K562 (cell line): ENCODE measurements around the gene CPT1B. TPM values are rescaled to one million over a fixed set of nuclear protein-coding genes. Genes with fewer than 3 reads are reported as not detected.

Experiments used
- ATAC-seq: fragments of 200-7000 bp; cut with Tn5 transposase; 3 replicates; pipeline ENCODE4 v1.9.1; 2020; ENCODE audit warnings: moderate library complexity
- BruUV-seq: library from RNA; stranded (reverse); fragments of 400-500 nt; replicated peaks from 2 replicates; lab custom pipeline; 2021; lab: Mats Ljungman, UMichigan
- CTCF ChIA-PET: fragments of 300-600 bp; formaldehyde crosslinking; extraction: SDS; loops from one replicate; lab custom pipeline; 2021; ENCODE audit warnings: low intra/inter-chr PET ratio; lab: Yijun Ruan, JAX
- POLR2A ChIA-PET: fragments of 300-600, 350-650 bp; sonication (Branson Sonifier 250); formaldehyde crosslinking; extraction: SDS; loops from one replicate; lab custom pipeline; 2021; ENCODE audit warnings: antibody characterized with exemption, inconsistent platforms; lab: Yijun Ruan, JAX
- DNase-seq, 4 experiments: peaks; one replicate each; pipeline versions ENCODE4 v3.0.0 to v3.0.0-alpha.2; 2011 to 2018; ENCODE audit warnings: low spot score in 3 of 4, mixed read lengths in 3 of 4; ENCODE audit errors: extremely low read depth in 1 of 4
- FAIRE-seq: peaks from 2 replicates; lab custom pipeline; 2011; peaks lifted over from hg19 to GRCh38; lab: Jason Lieb, UNC
- H2AFZ ChIP-seq: 2 replicates; pipeline ENCODE4 v1.6.0; 2011; ENCODE audit warnings: low read depth, low read length, control low read depth, inconsistent platforms
- H3K27ac ChIP-seq: fragments of 200-600 bp; 3 replicates; pipeline ENCODE4 v1.8.0; 2011; ENCODE audit warnings: low read depth, mild to moderate bottlenecking, control low read depth, inconsistent platforms, low read length, moderate library complexity, mixed read lengths; ENCODE audit errors: extremely low read depth
- H3K27me3 ChIP-seq, 2 experiments: fragments of 300-600 bp in 1 of 2; 2 replicates in 1 of 2; 3 replicates in 1 of 2; pipeline versions ENCODE4 v1.6.0 to v1.8.0; 2011; ENCODE audit warnings: inconsistent platforms in 2 of 2, low read length in 2 of 2, mild to moderate bottlenecking in 1 of 2, mixed read lengths in 1 of 2, moderate library complexity in 1 of 2; ENCODE audit not compliant: control insufficient read depth in 2 of 2, insufficient read depth in 2 of 2
- H3K36me3 ChIP-seq: fragments of 300-600 bp; 3 replicates; pipeline ENCODE4 v1.8.0; 2011; ENCODE audit warnings: mild to moderate bottlenecking, low read length, inconsistent platforms; ENCODE audit not compliant: control insufficient read depth, insufficient read depth
- H3K4me1 ChIP-seq, 2 experiments: fragments of 200-600 bp in 1 of 2; replicated peaks in 1 of 2; 2 replicates in 1 of 2; 3 replicates in 1 of 2; pipeline versions ENCODE4 v1.5.1 to v1.8.0; 2011; ENCODE audit warnings: inconsistent platforms in 2 of 2, low read length in 2 of 2, mild to moderate bottlenecking in 1 of 2, mixed read lengths in 1 of 2, moderate library complexity in 1 of 2; ENCODE audit not compliant: control insufficient read depth in 2 of 2, insufficient read depth in 2 of 2
- H3K4me2 ChIP-seq: 2 replicates; pipeline ENCODE4 v1.6.1; 2011; ENCODE audit warnings: low read length, control low read depth, inconsistent platforms, mixed read lengths; ENCODE audit not compliant: insufficient read depth
- H3K4me3 ChIP-seq: fragments of 200-600 bp; sonication (generic), shearing (Covaris generic); 2 replicates; pipeline ENCODE4 v1.5.1; 2016; ENCODE audit warnings: control low read depth, inconsistent platforms
- H3K79me2 ChIP-seq: fragments of 200-600 bp; 3 replicates; pipeline ENCODE4 v1.8.0; 2011; ENCODE audit warnings: low read length, inconsistent platforms; ENCODE audit not compliant: control insufficient read depth, insufficient read depth
- H3K9ac ChIP-seq, 2 experiments: 2 replicates each; pipeline versions ENCODE4 v1.6.0 to v1.6.1; 2011; ENCODE audit warnings: low read depth in 2 of 2, low read length in 2 of 2, control low read depth in 1 of 2, inconsistent platforms in 1 of 2, mild to moderate bottlenecking in 1 of 2, mixed read lengths in 1 of 2; ENCODE audit not compliant: insufficient read depth in 1 of 2
- H3K9me1 ChIP-seq: one replicate; pipeline ENCODE4 v1.6.0; 2011; ENCODE audit warnings: inconsistent platforms, mild to moderate bottlenecking, low read length, moderate library complexity; ENCODE audit not compliant: control insufficient read depth, insufficient read depth
- H3K9me3 ChIP-seq: replicated peaks from 2 replicates; pipeline ENCODE4 v1.5.1; 2011; ENCODE audit warnings: low read depth, low read length, inconsistent platforms; ENCODE audit not compliant: control insufficient read depth, insufficient read depth
- H4K20me1 ChIP-seq: replicated peaks from 2 replicates; pipeline ENCODE4 v1.6.1; 2011; ENCODE audit warnings: low read length, inconsistent platforms, mixed read lengths; ENCODE audit not compliant: control insufficient read depth, insufficient read depth
- BRD9 ChIP-seq: fragments of 450-650 bp; IDR thresholded peaks from 2 replicates; pipeline ENCODE4 v1.6.1; 2018; ENCODE audit warnings: low read depth; ENCODE audit not compliant: partially characterized antibody
- CAMTA2 ChIP-seq: fragments of 250-450 bp; sonication (Bioruptor Pico); conservative IDR thresholded peaks from 2 replicates; pipeline ENCODE4 v1.5.1; 2022
- CHD1 ChIP-seq: fragments of 200-600 bp; sonication (generic); IDR thresholded peaks from one replicate; pipeline ENCODE4 v1.6.1; 2012; ENCODE audit warnings: mild to moderate bottlenecking, moderate library complexity, low read length, inconsistent platforms
- CXXC5 ChIP-seq: fragments of 250-450 bp; sonication (Bioruptor Pico); IDR thresholded peaks from 2 replicates; pipeline ENCODE4 v1.8.0; 2022; ENCODE audit warnings: inconsistent platforms, mild to moderate bottlenecking, moderate library complexity
- ELF4 ChIP-seq: fragments of 450-650 bp; formaldehyde crosslinking; IDR thresholded peaks from 2 replicates; pipeline ENCODE4 v1.4.0; 2022; ENCODE audit warnings: missing genetic modification characterization
- GATAD2A ChIP-seq: fragments of 450-650 bp; IDR thresholded peaks from 2 replicates; pipeline ENCODE4 v1.6.1; 2017
- HDAC3 ChIP-seq: fragments of 450-650 bp; IDR thresholded peaks from 2 replicates; pipeline ENCODE4 v1.6.1; 2018; ENCODE audit warnings: borderline replicate concordance, mild to moderate bottlenecking, moderate library complexity; ENCODE audit not compliant: partially characterized antibody
- L3MBTL2 ChIP-seq: fragments of 450-650 bp; IDR thresholded peaks from 2 replicates; pipeline ENCODE4 v1.6.1; 2016; ENCODE audit warnings: mild to moderate bottlenecking, moderate library complexity
- MLLT1 ChIP-seq, 2 experiments: fragments of 450-650 bp; IDR thresholded peaks; 2 replicates each; pipeline ENCODE4 v1.6.1; 2016
- POLR2G ChIP-seq: fragments of 200-400 bp; formaldehyde crosslinking; IDR thresholded peaks from 2 replicates; pipeline ENCODE4 v1.6.1; 2017; ENCODE audit warnings: low read depth, mild to moderate bottlenecking, antibody characterized with exemption, low read length, moderate library complexity
- PURB ChIP-seq: sonication (generic); formaldehyde crosslinking; IDR thresholded peaks from 2 replicates; pipeline ENCODE4 v1.9.0; 2021; ENCODE audit warnings: low read depth, mild to moderate bottlenecking, missing genetic modification reagents
- RBFOX2 ChIP-seq: fragments of 200-400 bp; formaldehyde crosslinking; IDR thresholded peaks from 2 replicates; pipeline ENCODE4 v1.6.1; 2017; ENCODE audit warnings: low read depth, mild to moderate bottlenecking, low read length, moderate library complexity
- VEZF1 ChIP-seq: fragments of 200-800 bp; sonication (Bioruptor generic); IDR thresholded peaks from 2 replicates; pipeline ENCODE4 v1.6.1; 2017; ENCODE audit warnings: missing genetic modification characterization, missing compliant biosample characterization
- ZNF3 ChIP-seq: fragments of 250-450 bp; sonication (Bioruptor Pico); IDR thresholded peaks from 2 replicates; pipeline ENCODE4 v1.5.0; 2021; ENCODE audit warnings: mild to moderate bottlenecking, moderate library complexity
- ZNF717 ChIP-seq: fragments of 250-450 bp; sonication (Bioruptor Pico); IDR thresholded peaks from 2 replicates; pipeline ENCODE4 v1.5.0; 2021
- ZSCAN29 ChIP-seq: fragments of 450-650 bp; IDR thresholded peaks from 2 replicates; pipeline ENCODE4 v1.6.1; 2017
- WGBS: fragments of 100-300 bp; shearing (Covaris generic); methylation state at CpG from one replicate; pipeline ENCODE4 v1.1.6; 2016; ENCODE audit warnings: low coverage, mixed read lengths; ENCODE audit not compliant: insufficient coverage; ENCODE audit errors: missing lambda C conversion rate; 5-methylcytosine and 5-hydroxymethylcytosine counted together
- in situ Hi-C: fragments of 300-500 bp; cut with MboI; formaldehyde crosslinking; loops from 4 replicates; pipeline ENCODE4 v1.15.0; 2018; ENCODE audit warnings: inconsistent platforms, mixed read lengths
- intact Hi-C: fragments of 100-400 bp; cut with micrococcal nuclease; formaldehyde crosslinking; loops from 2 replicates; pipeline ENCODE4 v1.14.2; 2022
- polyA plus RNA-seq, 8 experiments: library from polyadenylated mRNA; depleted of rRNA in 4 of 8; stranded (reverse) in 5 of 8; unstranded in 3 of 8; fragments of >200 nt; fragmentation: Nextera tagmentation in 2 of 8; fragmentation: Illumina TruSeq in 1 of 8; extraction: Ambion mirVana in 2 of 8; extraction: Trizol in 1 of 8; gene quantifications; 2 replicates each; pipeline versions ENCODE4 v1.2.1 to v1.2.3, GENCODE V29; 2011 to 2014; ENCODE audit warnings: inconsistent platforms in 1 of 8, missing spikeins in 1 of 8
- total RNA-seq, 7 experiments: library from RNA; depleted of rRNA in 6 of 7; stranded (reverse); fragments of >200 nt in 6 of 7; fragmentation: Illumina TruSeq in 2 of 7; extraction: Trizol in 2 of 7; gene quantifications; 2 replicates each; pipeline versions ENCODE4 v1.2.1 to v1.2.3, GENCODE V29; 2011 to 2021; ENCODE audit warnings: low replicate concordance in 1 of 7

Gene CPT1B
- total and polyA plus RNA-seq, 9 of the 15 experiments (the other 6 are each of a cell fraction or from before 2014, with no cell fraction given): 0.35 to 6.1 (median 2.6) TPM

- TF ChIP-seq CXXC5 (CRISPR knock-in tag) (peak; percentile 47; the same call in 1 of the 2 replicates), VEZF1 (CRISPR knock-in tag) (peak; percentile 29), L3MBTL2 (peak; percentile 33; the same call in 1 of the 2 replicates)
These were observed 30.8 kb downstream of the CPT1B start (continued) for GRCh38 chr22:50547263-50547985.

DNA sequence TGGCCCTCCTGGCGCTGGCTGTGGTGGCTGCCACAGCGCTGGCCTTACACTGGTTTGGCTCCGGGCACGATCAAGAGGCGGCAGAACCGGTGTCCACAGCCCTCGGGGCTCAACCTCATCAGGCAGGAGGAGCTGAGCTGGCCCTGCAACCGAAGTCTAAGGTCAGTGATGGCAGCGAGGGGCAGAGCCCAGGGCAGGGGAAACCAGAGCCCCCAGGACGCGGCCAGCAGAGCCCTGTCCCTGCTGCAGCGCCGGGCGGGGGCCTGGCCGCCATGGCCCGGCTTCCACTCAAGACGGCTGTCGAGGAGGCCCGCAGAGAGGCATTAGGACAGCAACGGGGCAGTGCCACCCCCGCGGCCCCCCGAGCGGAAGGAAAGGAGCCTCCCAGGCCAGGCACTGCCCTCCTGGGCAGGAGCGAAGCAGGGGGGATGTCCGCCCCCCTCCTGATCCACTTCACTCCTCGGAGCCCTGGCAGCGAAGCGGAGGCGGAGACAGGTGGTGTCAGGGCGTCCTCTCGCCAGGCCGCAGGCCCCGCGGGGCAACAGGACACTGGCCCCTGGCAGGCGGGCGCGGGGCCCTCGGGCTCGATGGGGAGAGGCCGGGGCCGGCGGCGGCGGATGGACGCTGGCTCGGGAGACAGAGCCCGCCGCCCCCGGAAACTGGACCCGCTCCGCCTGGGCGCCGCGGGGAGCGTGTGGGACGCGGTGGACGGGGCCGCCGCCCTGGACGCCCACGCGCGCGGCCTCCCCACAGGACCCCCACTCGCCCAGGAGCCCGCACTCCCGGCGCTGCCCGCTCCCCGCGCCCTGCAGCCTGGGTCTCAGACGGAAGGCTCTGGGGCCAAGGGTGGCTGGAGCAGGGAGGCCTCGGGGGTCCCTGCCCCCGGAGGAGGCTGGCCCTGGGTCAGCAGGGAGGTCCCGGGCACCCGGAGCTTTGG lies 31.6 kb downstream of the CPT1B start:
- Histone ChIP-seq H3K4me3 (no peak overlapping the region), H3K4me2 (no peak overlapping the region), H2AFZ (no peak overlapping the region), H3K4me1 (peaks cover 0 to 38% of the 10 kb centered on the region in 2 experiments; a peak in 3 of 5 replicates), H3K36me3 (no peaks in the 10 kb centered on the region), H3K79me2 (no peaks in the 10 kb centered on the region), H3K9me3 (no peaks in the 10 kb centered on the region), H4K20me1 (no peaks in the 10 kb centered on the region), H3K27me3 (peaks cover 0 to 6% of the 10 kb centered on the region in 2 experiments; a peak in 1 of 5 replicates), H3K9ac (no peak overlapping the region), H3K27ac (no peak overlapping the region), H3K9me1 (no peaks in the 10 kb centered on the region)
- no peak for ATAC-seq
- no TSS peak for BruUV-seq
- DNase-seq: peak in 2 of 4 experiments; percentile 43 to 44
- in situ Hi-C loops (no loop called here), intact Hi-C loops (no loop called here)
- 54% methylated on average over 33 of the region's 78 CpGs for WGBS
- FAIRE-seq: no peak
- ChIA-PET CTCF (no interaction called here), POLR2A (interaction anchor here (0.6 kb wide), 1 partner anchor 308 kb away, joined by 4 read pairs; no protein-coding TSS in a partner anchor)
- TF ChIP-seq ELF4 (CRISPR knock-in tag) (no peak), BRD9 (no peak), MLLT1 (IDR thresholded peaks at IDR 0.05) (no peak), POLR2G (peak; percentile 8; the same call in 1 of the 2 replicates), PURB (CRISPR knock-in tag) (no peak), ZNF3 (CRISPR knock-in tag) (no peak), CAMTA2 (CRISPR knock-in tag) (no peak), GATAD2A (no peak), ZSCAN29 (no peak), HDAC3 (no peak), CHD1 (no peak), RBFOX2 (peak; percentile 56), ZNF717 (CRISPR knock-in tag) (no peak)
